Thoracic aorta (tissue), 2 donors: ENCODE data around the gene ADAMTS5. TPM values are rescaled to one million over a fixed set of nuclear protein-coding genes. Genes with fewer than 3 reads are reported as not detected.

ENCODE experiments used
- ATAC-seq: fragments of 150-250 bp; one replicate; pipeline ENCODE4 v1.8.0; 2017; ENCODE audit warnings: low read depth; ENCODE audit not compliant: insufficient number of reproducible peaks, low FRiP score
- DNase-seq: peaks from one replicate; pipeline ENCODE4 v3.0.0-alpha.2; 2020; ENCODE audit warnings: low spot score
- H3K27ac ChIP-seq, 2 donors: fragments of 200-600 bp; sonication (generic); 1 replicate in 1 of 2; 2 replicates in 1 of 2; pipeline ENCODE4 v1.5.1; 2016; ENCODE audit warnings: mild to moderate bottlenecking in 2 of 2, moderate library complexity in 2 of 2
- H3K27me3 ChIP-seq: fragments of 200-600 bp; sonication (generic); replicated peaks from 2 replicates; pipeline ENCODE4 v1.6.0; 2016; ENCODE audit warnings: mild to moderate bottlenecking; ENCODE audit not compliant: insufficient read depth
- H3K36me3 ChIP-seq: fragments of 200-600 bp; sonication (generic); one replicate; pipeline ENCODE4 v1.5.1; 2016
- H3K4me1 ChIP-seq, 2 donors: fragments of 200-600 bp; sonication (generic); 1 replicate in 1 of 2; 2 replicates in 1 of 2; pipeline versions ENCODE4 v1.5.1 to v1.6.0; 2016; ENCODE audit warnings: low read depth in 2 of 2, mild to moderate bottlenecking in 1 of 2; ENCODE audit not compliant: control insufficient read depth in 1 of 2
- H3K4me3 ChIP-seq: fragments of 200-600 bp; sonication (generic); 2 replicates; pipeline ENCODE4 v1.5.1; 2016; ENCODE audit warnings: mild to moderate bottlenecking
- H3K9me3 ChIP-seq: fragments of 200-600 bp; sonication (generic); 2 replicates; pipeline ENCODE4 v1.5.1; 2016
- CTCF ChIP-seq: fragments of 200-600 bp; sonication (generic); IDR thresholded peaks from one replicate; pipeline ENCODE4 v1.5.1; 2019; ENCODE audit warnings: antibody characterized with exemption
- total RNA-seq, 2 donors: library from RNA; depleted of rRNA; stranded (reverse); fragments of >200 nt; gene quantifications; one replicate each; pipeline versions ENCODE4 v1.1.0 to v1.2.3, GENCODE V29; 2016

ADAMTS5 gene
- total RNA-seq, 2 donors from 2014 or later, result 5.8 TPM

DNA sequence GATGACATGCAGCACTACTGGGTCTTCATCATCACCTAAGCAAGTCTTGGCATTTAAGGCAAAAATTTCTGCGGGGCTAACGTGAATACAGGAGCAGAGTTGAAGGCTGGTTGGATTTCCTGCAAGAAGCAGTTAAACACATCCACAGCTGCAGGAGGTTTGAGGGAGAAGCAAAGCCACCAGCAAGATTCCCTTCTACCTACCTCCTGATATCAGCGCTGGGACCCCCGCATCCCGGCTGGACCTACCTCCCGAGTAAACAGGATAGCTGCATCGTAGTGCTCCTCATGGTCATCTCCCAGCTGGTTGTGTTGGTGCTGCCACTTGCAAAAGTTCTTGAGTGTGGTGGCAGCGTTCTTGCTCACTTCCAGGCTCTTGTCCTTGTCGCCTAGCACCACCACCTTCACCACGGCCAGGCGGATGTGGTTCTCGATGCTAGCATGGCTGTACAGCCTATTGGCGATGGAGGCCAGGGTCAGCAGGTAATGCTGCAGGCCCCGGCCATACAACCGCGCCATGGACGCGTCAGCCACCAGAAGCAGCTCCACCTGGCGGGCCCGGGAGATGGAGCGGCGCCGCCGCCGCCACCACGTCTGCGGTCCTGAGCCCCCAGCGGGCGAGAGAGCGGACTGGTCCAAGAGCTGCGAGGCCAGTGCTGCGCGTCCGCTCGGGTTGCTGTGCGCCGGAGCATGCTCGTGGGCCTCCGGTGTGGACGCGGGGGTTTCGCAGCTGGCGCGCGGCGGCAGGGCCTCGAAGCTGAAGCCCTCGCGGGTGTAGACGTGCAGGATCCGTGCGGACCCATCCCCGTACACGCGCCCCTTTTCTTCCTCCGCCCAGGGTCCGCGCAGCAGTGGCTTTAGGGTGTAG, 1.6 kb downstream of the ADAMTS5 start:
- H3K36me3 ChIP-seq, result no peaks in the 10 kb centered on the region
- peak overlapping the region; percentile 77 for H3K4me3 ChIP-seq
- peak; percentile 11 for TF ChIP-seq CTCF
- H3K4me1 ChIP-seq, result peaks cover 11 to 31% of the 10 kb centered on the region in 2 donors
- H3K9me3 ChIP-seq, result no peaks in the 10 kb centered on the region
- H3K27ac ChIP-seq, result no peak overlapping the region
- no peaks in the 10 kb centered on the region for H3K27me3 ChIP-seq
- ATAC-seq, result no peak
- no peak for DNase-seq

DNA sequence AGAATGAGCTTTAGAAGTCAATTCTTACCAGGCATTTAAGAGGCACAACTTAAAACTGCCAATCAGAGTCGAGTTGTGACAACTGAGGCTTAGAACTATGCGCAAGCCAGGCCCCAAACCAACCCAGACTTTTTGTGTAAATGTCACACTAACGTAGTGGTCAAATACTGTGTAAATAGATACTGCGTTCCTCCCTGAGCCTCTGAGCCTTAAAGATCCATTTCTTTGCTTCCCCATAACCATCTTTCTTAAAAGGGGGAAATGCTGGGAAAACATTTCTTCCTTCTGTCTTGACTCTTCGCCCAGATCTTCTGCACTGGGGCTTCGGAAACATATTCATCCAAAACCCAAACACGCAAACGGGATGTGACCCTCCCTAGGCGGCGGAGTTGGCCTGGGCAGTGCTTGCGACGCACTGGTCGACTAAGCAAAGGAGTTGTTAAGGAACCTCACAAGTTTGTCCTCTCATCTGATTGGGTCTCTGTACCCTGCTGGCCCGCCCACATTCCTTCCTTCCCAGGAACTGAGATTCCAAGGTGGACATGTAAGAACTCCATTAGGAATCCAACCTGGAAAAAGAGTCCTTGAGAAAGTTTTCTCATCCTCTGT, 2.6 kb downstream of the ADAMTS5 start:
- Histone ChIP-seq H3K4me3 (no peak overlapping the region), H3K9me3 (no peaks in the 10 kb centered on the region), H3K27me3 (no peaks in the 10 kb centered on the region), H3K4me1 (peaks cover 11 to 31% of the 10 kb centered on the region in 2 donors), H3K36me3 (no peaks in the 10 kb centered on the region), H3K27ac (no peak overlapping the region)
- DNase-seq (no peak), ATAC-seq (no peak)
- no peak for TF ChIP-seq CTCF

DNA sequence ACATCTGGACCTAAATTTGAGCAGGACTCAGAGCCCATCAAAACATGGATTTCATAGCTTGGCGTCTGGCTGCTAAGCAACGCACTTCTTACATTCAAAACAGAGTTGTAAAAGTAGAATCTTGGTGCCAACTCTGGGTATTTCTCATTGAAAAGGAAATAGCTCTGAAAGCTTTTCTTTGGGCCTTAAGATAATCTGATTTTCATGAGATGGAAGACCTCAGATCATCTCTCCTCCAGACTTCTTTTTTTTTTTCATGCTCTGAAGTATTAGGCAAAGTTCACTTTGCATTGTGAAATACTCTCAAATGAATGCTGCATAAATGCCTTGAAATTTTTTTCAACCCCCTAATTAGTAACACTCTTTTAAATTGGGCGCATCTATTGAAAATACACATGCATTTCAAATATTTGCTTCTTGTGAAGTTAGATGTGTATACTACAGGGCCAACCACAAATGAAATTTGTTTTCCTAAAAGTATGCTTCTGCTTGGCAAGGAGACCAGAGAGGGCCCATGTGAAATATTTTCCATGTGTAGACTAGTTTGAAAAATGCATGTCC, 4.2 kb downstream of the ADAMTS5 start:
- H3K36me3 ChIP-seq, result no peaks in the 10 kb centered on the region
- ATAC-seq (no peak), DNase-seq (no peak)
- peaks cover 9 to 31% of the 10 kb centered on the region in 2 donors for H3K4me1 ChIP-seq
- H3K27ac ChIP-seq, result no peak overlapping the region
- no peaks in the 10 kb centered on the region for H3K9me3 ChIP-seq
- H3K27me3 ChIP-seq, result no peaks in the 10 kb centered on the region
- no peak overlapping the region for H3K4me3 ChIP-seq
- TF ChIP-seq CTCF, result no peak

DNA sequence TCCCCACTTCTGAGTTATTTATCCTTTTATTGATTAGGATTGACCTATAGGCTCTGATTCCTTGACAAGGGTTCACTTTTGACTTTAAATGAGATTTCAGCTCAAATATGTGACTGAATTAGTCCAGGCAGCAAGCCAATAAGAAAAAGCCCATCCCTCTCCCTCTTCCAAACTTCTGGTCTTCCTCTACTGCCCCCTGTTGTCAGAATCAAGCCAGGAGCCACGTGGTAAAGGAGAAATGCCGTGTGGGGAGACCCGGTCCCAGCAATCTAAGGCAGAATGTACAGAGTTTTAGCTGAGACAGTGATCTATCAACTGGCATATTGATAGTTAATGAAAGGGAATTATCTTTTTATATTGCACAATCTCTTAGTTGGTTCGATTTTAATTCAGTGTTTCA, 5.2 kb downstream of the ADAMTS5 start:
- Histone ChIP-seq H3K9me3 (no peaks in the 10 kb centered on the region), H3K4me3 (no peak overlapping the region), H3K27ac (no peak overlapping the region), H3K36me3 (no peaks in the 10 kb centered on the region), H3K27me3 (no peaks in the 10 kb centered on the region), H3K4me1 (peaks cover 3 to 23% of the 10 kb centered on the region in 2 donors)
- TF ChIP-seq CTCF, result no peak
- DNase-seq (no peak), ATAC-seq (no peak)

GRCh38 chr21:26958788-26959187, 8.1 kb downstream of the ADAMTS5 start:
- DNase-seq, result no peak
- peaks cover 3 to 9% of the 10 kb centered on the region in 2 donors for H3K4me1 ChIP-seq

More at GRCh38 chr21:26958788-26959187, 8.1 kb downstream of the ADAMTS5 start:
- TF ChIP-seq CTCF, result no peak
- H3K27me3 ChIP-seq, result no peaks in the 10 kb centered on the region
- H3K9me3 ChIP-seq, result no peaks in the 10 kb centered on the region
- H3K27ac ChIP-seq, result no peak overlapping the region
- H3K4me3 ChIP-seq, result no peak overlapping the region
- H3K36me3 ChIP-seq, result no peaks in the 10 kb centered on the region
- ATAC-seq, result no peak
